Measurements from ENCODE around the gene VSTM2B. TPM values are rescaled to one million over a fixed set of nuclear protein-coding genes. Genes with fewer than 3 reads are reported as not detected.
"Not testable (repeated sequence)": the region's sequence is repeated elsewhere in the genome, so short reads cannot be mapped to it uniquely, and the experiment has no call there.

The VSTM2B gene
- under 1 TPM in 1 of 2 donors, not detected in 1; 0.27 TPM for total RNA-seq

GRCh38 chr19:29525901-29526729 lies at the start of gene VSTM2B:
VSTM2B (plus strand) TSS chr19:29525994; CDS start chr19:29526584, 590 bp downstream.
- Mint-ChIP-seq H3K27ac (no peak within 1 kb of the TSS), H3K9me3 (no peaks in the 10 kb centered on the region), H3K36me3 (peaks cover 16 to 18% of the 10 kb centered on the region in 2 donors)
- ATAC-seq (no peak), DNase-seq (ENCODE audit: low spot score in 2 of 2) (no peak)

DNA sequence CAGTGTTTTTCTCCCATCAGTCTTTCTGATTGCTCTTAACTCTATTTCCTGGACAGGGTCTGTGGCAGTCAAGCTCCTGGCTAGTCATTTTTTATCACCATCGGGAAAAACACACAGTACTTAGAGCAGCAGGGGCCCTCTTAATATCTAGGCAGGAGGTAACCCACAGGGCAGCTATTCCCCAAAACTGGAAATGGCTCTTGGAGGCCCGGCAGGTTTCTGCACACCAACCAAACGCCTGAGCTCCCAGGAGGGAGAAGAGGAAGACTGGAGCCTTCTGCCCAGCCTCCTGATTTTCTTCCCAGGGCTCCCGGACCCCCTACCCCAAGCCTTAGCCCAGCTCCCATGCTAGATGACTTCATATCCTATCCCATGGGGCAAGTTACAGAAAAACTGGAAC lies 49.3 kb upstream of the VSTM2B start:
- Mint-ChIP-seq H3K9me3 (peaks cover 1 to 11% of the 10 kb centered on the region in 2 donors), H3K27ac (no peak overlapping the region), H3K36me3 (peaks cover 15 to 16% of the 10 kb centered on the region in 2 donors)
- ATAC-seq (no peak), DNase-seq (ENCODE audit: low spot score in 2 of 2) (no peak)

GRCh38 chr19:29477831-29478577 lies 47.8 kb upstream of the VSTM2B start:
- ATAC-seq (no peak), DNase-seq (ENCODE audit: low spot score in 2 of 2) (no peak)
- no peak overlapping the region for H3K27ac Mint-ChIP-seq
- peaks cover 16 to 18% of the 10 kb centered on the region in 2 donors for H3K36me3 Mint-ChIP-seq
- peaks cover 4 to 13% of the 10 kb centered on the region in 2 donors for H3K9me3 Mint-ChIP-seq

DNA sequence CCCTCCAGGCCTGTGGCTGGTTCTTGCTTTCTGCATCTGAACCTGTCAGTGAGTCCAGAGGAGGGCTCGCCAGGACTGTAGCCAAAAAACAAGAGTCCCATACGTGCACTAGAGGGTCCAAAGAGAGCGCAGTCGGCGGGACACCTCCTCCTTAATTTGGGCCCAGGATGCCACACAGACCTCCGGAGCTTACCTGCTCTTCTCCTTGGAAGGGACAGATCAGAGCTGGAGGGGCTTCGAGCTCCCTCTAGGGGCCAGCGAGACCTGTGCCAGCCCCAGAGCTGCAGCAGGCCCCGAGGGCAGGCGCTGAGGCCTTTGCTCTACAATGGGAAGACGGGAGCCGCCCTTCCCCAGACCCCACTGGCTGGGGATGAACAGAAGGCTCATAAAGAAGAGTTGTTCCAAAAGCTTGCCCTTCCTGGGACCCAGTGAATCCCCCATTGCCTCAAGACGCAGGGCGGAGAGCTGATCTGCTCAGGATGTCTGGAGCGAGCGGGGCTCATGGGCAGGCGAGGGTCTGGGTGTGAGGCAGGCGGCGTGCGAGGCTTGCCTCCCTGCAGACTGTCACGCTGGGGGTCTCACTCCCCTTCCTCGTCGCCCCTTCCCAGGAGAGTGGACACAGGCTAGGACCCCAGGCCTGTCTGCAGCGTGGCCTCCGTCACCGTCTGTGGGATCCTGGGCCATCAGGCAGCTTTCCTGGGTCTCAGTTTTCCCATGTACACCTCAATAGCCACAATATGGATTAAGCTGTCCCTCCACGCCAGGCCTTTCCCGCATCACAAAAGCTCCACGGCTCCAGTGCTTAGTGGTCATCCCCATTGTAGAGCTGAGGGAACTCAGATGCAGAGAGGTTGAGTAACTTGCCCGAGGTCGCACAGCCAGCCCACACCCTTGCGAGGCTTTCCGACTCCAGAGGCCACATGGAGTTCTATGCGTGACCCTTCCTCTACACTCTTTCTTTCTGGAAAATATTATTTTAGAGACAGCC lies 46.9 kb upstream of the VSTM2B start:
- DNase-seq (ENCODE audit: low spot score in 2 of 2) (peak in 1 of 2 donors; percentile 37), ATAC-seq (peak in 1 of 2 donors; percentile 53)
- H3K27ac Mint-ChIP-seq, result no peak overlapping the region
- H3K9me3 Mint-ChIP-seq, result peaks cover 4 to 13% of the 10 kb centered on the region in 2 donors
- peaks cover 16 to 18% of the 10 kb centered on the region in 2 donors for H3K36me3 Mint-ChIP-seq

DNA sequence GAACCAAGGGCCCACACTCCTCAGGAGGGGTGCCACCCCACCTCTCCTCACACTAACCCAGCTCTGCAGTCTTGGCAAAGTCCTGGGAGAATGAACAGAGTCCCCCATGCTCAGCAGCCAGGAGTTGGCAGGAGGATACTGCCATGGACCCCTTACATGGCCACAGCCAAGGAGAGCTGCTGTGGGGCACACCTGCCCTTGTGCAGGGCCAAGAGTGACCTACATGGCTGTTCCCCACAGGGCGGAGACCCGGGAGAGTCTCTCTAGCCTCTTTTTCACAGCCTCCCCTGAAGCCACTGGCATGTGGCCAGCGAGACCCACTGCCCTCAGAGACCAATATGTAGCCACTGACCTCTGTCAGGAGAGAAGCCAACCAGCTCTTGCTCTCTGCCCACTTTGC lies 45.9 kb upstream of the VSTM2B start:
- Mint-ChIP-seq H3K36me3 (peaks cover 16 to 18% of the 10 kb centered on the region in 2 donors), H3K9me3 (peaks cover 4 to 13% of the 10 kb centered on the region in 2 donors), H3K27ac (no peak overlapping the region)
- no peak for ATAC-seq
- no peak for DNase-seq (ENCODE audit: low spot score in 2 of 2)

DNA sequence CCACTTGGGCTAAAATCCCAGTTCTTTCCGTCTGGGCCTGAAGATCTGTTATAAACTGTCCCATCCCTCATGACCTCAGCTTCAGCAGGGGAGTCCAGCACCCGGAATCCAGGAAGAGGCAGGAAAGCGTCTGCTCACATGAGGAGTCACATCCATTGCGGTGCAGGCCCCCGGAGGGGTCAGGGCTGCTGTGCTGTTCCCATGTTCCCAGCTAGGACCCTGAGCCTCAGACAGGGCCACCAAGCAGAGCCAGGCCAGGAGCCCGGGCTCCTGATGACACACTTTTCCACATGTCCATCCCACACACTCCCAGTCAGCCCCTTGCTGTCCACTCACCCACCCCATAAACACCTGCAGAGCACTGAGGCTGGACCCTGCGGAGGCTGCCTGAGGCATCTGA lies 45.3 kb upstream of the VSTM2B start:
- Mint-ChIP-seq H3K27ac (peak overlapping the region in 1 of 2 donors; percentile 14), H3K36me3 (peaks cover 16 to 18% of the 10 kb centered on the region in 2 donors), H3K9me3 (peaks cover 4 to 13% of the 10 kb centered on the region in 2 donors)
- ATAC-seq (no peak), DNase-seq (ENCODE audit: low spot score in 2 of 2) (no peak)

DNA sequence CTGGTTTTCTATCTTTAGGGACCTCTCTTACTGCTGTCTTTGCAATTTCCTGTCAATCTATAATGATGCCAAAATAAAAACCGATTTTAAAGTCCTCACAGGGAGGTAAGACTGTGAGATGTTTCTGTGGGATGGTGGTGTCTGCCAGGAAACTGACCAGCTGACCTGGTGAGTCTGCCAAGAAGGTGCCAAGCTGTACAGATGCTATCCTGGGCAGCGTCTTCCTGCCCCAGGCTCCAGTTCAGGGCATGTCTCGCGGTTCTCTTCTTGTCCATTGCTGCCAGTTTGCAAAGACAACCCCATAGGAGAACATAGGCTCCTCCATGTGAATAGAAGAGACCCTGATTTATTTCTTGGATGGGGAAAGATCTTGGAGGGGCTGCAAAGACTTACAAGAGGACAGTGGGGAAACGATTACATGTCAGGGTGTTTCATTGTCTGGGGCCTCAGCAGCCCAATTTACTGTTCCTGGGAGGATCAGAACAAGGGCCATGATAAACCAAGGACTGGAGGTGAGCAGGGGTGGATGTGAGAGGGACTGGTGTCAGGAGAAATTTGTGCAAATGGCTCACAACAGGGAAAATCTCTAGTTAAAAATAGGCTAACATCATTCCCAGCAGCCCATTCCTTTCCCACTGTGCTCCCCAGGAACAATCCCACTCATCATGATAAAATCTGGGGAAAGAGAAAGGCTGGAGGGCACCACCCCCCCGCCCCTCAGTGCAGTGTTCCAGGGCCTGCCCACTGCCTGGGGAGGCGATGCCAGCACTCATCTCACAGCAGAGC lies 42.7 kb upstream of the VSTM2B start:
- H3K36me3 Mint-ChIP-seq, result peaks cover 16 to 18% of the 10 kb centered on the region in 2 donors
- H3K9me3 Mint-ChIP-seq, result peaks cover 4 to 13% of the 10 kb centered on the region in 2 donors
- ATAC-seq (no peak), DNase-seq (ENCODE audit: low spot score in 2 of 2) (no peak)
- H3K27ac Mint-ChIP-seq, result no peak overlapping the region

DNA sequence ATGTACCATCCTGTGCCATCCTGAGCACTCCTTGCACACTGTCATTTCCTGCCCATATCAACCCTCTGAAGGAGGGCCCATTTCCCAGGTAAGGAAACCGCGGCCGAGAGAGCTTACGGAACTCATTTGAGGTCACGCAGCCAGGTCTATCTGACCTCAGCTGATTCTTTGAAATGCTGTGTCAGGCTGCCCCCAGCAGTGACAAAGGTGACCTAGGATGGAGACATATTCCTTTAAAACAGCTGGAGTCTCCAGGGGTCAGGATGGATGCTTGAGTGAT lies 42.2 kb upstream of the VSTM2B start:
- Mint-ChIP-seq H3K36me3 (peaks cover 16 to 18% of the 10 kb centered on the region in 2 donors), H3K27ac (no peak overlapping the region), H3K9me3 (peaks cover 4 to 13% of the 10 kb centered on the region in 2 donors)
- ATAC-seq, result no peak
- no peak for DNase-seq (ENCODE audit: low spot score in 2 of 2)

DNA sequence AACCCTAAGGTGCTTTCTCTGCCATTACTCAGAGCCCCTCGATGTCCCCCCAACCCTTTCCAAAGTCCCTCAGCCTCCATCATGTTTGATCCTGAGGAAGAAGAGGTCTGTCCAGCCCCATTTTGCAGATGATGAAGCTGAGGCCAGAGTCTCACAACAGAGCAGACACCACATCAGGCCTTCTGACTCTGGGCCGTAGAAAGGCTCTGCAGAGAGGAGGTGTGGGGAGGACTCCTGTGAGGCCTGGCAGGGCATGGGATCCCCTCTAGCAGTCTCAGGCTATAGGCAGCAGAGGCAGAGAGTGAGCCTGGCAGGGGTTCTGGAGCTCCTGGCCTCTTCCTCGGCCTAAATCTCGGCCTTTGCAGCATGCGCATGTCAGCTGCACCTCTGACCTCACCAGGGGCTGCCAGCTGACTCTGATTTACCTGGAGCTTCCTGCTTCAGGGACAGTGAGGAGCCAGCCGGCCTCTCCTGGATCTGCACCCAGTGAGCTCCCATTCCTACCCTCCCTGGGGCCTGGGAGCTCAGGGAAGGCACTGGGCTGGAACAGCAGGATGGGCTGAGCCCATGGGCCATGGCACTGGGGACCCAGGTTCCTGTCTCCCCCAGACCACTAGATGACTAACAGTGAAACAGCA lies 41.7 kb upstream of the VSTM2B start:
- H3K9me3 Mint-ChIP-seq, result peaks cover 4 to 13% of the 10 kb centered on the region in 2 donors

GRCh38 chr19:29484876-29485275 lies 40.9 kb upstream of the VSTM2B start:
- H3K27ac Mint-ChIP-seq, result no peak overlapping the region
- H3K36me3 Mint-ChIP-seq, result peaks cover 16 to 18% of the 10 kb centered on the region in 2 donors
- H3K9me3 Mint-ChIP-seq, result peaks cover 4 to 13% of the 10 kb centered on the region in 2 donors
- ATAC-seq, result no peak
- no peak for DNase-seq (ENCODE audit: low spot score in 2 of 2)

More for the DNA sequence above, 41.7 kb upstream of the VSTM2B start:
- Mint-ChIP-seq H3K27ac (no peak overlapping the region), H3K36me3 (peaks cover 16 to 18% of the 10 kb centered on the region in 2 donors)
- no peak for DNase-seq (ENCODE audit: low spot score in 2 of 2)
- no peak for ATAC-seq

DNA sequence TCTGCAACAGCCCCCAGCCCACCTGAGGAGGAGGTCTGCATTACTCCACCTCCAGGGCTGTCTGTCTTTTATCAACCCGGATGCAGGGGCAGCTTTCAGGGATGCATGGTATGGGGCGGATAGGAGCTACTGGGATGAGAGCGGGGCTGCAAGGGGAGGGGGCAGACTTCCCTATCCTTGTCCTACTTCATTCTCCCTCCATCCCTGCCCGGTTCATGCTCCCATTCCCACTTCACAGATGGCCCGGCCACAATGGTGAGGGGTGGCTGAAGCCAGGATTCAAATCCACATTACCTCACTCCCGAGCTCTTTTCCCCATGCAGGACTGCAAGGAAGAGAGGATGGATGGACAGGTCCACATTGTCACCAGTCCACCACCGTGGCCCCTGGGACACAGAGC lies 40.5 kb upstream of the VSTM2B start:
- no peak for ATAC-seq
- H3K27ac Mint-ChIP-seq, result no peak overlapping the region

DNA sequence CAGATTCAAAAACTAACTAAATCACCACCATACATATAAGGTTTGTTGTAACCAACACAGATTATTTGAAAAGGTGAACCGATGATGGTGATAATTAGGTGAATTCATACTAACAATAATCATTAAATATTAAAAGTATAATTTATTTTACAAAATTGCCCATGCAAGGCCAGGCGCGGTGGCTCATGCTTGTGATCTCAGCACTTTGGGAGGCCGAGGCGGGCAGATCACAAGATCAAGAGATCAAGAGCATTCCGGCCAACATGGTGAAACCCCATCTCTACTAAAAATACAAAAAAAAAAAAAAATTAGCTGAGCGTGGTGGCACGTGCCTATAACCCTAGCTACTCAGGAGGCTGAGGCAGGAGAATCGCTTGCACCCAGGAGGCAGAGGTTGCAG lies 38.8 kb upstream of the VSTM2B start:
- not testable (repeated sequence) for H3K9me3 Mint-ChIP-seq; ATAC-seq; H3K27ac Mint-ChIP-seq; H3K36me3 Mint-ChIP-seq; DNase-seq (ENCODE audit: low spot score in 2 of 2)

More for the DNA sequence above, 40.5 kb upstream of the VSTM2B start:
- no peak for DNase-seq (ENCODE audit: low spot score in 2 of 2)
- H3K36me3 Mint-ChIP-seq, result peaks cover 14% of the 10 kb centered on the region in 2 donors
- H3K9me3 Mint-ChIP-seq, result peaks cover 4 to 12% of the 10 kb centered on the region in 2 donors

DNA sequence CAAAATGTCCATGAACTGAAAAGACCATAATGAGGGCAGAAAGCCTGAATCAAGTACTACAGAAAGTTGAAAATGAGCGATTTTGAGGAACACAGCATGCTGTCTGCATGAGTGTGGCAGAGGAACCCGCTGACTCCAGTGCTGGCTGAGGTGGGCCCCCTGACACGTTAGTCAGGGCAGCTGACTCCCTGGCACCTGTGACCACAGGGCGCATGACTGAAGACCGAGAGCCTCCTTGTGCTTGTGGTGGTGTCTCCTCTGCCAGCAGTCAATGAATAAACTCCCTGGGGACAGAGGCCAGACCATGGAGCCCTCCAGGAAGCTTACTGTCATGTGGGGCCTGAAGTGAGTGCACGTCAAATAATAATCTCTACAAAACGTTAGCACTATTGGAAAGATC lies 38.4 kb upstream of the VSTM2B start:
- Mint-ChIP-seq H3K27ac (no peak overlapping the region), H3K36me3 (no peaks in the 10 kb centered on the region), H3K9me3 (no peaks in the 10 kb centered on the region)
- ATAC-seq (no peak), DNase-seq (ENCODE audit: low spot score in 2 of 2) (no peak)

- no peak for ATAC-seq
- no peaks in the 10 kb centered on the region for H3K9me3 Mint-ChIP-seq
- H3K27ac Mint-ChIP-seq, result no peak overlapping the region
- no peaks in the 10 kb centered on the region for H3K36me3 Mint-ChIP-seq
- DNase-seq (ENCODE audit: low spot score in 2 of 2), result no peak
These were observed 37.5 kb upstream of the VSTM2B start for GRCh38 chr19:29488316-29488715.

- Mint-ChIP-seq H3K9me3 (no peaks in the 10 kb centered on the region), H3K36me3 (no peaks in the 10 kb centered on the region), H3K27ac (no peak overlapping the region)
- ATAC-seq, result no peak
- DNase-seq (ENCODE audit: low spot score in 2 of 2), result no peak
These were observed 36.4 kb upstream of the VSTM2B start for GRCh38 chr19:29489172-29489951.

Data from activated naive CD4-positive, alpha-beta T cell treated with anti-CD3 and anti-CD28 coated beads, Interleukin-2, amount 50 U/mL, for 72 hours (primary cell).